ENCODE measurements around the gene LNX1.

Gene LNX1

DNA sequence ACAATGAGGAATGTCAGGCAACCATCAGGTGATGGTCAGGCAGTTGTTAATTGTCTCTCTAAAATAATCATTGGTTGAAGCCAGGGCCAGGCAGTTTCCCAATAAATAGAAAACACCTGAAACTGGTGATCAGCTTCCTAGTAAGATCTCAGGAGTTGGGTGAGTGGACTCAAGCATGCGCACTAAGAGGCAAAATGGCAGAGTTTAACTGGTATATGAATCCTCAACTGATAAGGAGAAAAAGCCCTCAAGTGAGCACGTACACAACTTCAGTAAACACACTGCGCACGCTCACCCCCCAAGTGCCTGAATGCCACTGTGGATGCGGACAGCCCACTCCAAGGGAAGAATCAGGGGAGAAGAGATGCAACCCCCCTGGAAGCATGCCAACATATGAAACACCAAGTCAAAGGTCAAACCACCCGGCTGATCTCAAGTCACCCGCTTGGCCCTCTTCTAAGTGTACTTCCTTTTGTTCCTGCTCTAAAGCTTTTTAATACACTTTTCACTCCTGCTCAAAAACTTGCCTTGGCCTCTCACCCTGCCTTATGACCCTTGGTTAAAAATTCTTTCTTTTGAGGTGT lies 39.9 kb downstream of the LNX1 start:
- no peak for ATAC-seq
- TF ChIP-seq, protein P1, sequence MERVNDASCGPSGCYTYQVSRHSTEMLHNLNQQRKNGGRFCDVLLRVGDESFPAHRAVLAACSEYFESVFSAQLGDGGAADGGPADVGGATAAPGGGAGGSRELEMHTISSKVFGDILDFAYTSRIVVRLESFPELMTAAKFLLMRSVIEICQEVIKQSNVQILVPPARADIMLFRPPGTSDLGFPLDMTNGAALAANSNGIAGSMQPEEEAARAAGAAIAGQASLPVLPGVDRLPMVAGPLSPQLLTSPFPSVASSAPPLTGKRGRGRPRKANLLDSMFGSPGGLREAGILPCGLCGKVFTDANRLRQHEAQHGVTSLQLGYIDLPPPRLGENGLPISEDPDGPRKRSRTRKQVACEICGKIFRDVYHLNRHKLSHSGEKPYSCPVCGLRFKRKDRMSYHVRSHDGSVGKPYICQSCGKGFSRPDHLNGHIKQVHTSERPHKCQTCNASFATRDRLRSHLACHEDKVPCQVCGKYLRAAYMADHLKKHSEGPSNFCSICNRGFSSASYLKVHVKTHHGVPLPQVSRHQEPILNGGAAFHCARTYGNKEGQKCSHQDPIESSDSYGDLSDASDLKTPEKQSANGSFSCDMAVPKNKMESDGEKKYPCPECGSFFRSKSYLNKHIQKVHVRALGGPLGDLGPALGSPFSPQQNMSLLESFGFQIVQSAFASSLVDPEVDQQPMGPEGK (CRISPR knock-in tag; IDR thresholded peaks at IDR 0.05; ENCODE audit: borderline replicate concordance): no peak
- TF ChIP-seq, protein P2, sequence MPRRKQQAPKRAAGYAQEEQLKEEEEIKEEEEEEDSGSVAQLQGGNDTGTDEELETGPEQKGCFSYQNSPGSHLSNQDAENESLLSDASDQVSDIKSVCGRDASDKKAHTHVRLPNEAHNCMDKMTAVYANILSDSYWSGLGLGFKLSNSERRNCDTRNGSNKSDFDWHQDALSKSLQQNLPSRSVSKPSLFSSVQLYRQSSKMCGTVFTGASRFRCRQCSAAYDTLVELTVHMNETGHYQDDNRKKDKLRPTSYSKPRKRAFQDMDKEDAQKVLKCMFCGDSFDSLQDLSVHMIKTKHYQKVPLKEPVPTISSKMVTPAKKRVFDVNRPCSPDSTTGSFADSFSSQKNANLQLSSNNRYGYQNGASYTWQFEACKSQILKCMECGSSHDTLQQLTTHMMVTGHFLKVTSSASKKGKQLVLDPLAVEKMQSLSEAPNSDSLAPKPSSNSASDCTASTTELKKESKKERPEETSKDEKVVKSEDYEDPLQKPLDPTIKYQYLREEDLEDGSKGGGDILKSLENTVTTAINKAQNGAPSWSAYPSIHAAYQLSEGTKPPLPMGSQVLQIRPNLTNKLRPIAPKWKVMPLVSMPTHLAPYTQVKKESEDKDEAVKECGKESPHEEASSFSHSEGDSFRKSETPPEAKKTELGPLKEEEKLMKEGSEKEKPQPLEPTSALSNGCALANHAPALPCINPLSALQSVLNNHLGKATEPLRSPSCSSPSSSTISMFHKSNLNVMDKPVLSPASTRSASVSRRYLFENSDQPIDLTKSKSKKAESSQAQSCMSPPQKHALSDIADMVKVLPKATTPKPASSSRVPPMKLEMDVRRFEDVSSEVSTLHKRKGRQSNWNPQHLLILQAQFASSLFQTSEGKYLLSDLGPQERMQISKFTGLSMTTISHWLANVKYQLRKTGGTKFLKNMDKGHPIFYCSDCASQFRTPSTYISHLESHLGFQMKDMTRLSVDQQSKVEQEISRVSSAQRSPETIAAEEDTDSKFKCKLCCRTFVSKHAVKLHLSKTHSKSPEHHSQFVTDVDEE (CRISPR knock-in tag; IDR thresholded peaks at IDR 0.05): no peak
- TF ChIP-seq ESRRG (CRISPR knock-in tag; IDR thresholded peaks at IDR 0.05) (no peak), BACH2 (CRISPR knock-in tag; IDR thresholded peaks at IDR 0.05; ENCODE audit: borderline replicate concordance) (no peak), RARB (CRISPR knock-in tag; IDR thresholded peaks at IDR 0.05) (no peak), CSDC2 (CRISPR knock-in tag; IDR thresholded peaks at IDR 0.05) (no peak), ZNF565 (CRISPR knock-in tag; conservative IDR thresholded peaks at IDR 0.05; ENCODE audit: low read depth) (no peak), ZC3H10 (CRISPR knock-in tag; IDR thresholded peaks at IDR 0.05) (no peak), ZNF8 (CRISPR knock-in tag; IDR thresholded peaks at IDR 0.05) (no peak), TCF4 (CRISPR knock-in tag; IDR thresholded peaks at IDR 0.05; ENCODE audit: borderline replicate concordance) (no peak), ZNF70 (CRISPR knock-in tag; IDR thresholded peaks at IDR 0.05) (no peak), TOX (CRISPR knock-in tag; IDR thresholded peaks at IDR 0.05; ENCODE audit: borderline replicate concordance) (no peak), ARNTL (CRISPR knock-in tag; IDR thresholded peaks at IDR 0.05; ENCODE audit: borderline replicate concordance, low read depth) (no peak), SNAI2 (CRISPR knock-in tag; IDR thresholded peaks at IDR 0.05) (no peak)
- TF ChIP-seq, protein P3, sequence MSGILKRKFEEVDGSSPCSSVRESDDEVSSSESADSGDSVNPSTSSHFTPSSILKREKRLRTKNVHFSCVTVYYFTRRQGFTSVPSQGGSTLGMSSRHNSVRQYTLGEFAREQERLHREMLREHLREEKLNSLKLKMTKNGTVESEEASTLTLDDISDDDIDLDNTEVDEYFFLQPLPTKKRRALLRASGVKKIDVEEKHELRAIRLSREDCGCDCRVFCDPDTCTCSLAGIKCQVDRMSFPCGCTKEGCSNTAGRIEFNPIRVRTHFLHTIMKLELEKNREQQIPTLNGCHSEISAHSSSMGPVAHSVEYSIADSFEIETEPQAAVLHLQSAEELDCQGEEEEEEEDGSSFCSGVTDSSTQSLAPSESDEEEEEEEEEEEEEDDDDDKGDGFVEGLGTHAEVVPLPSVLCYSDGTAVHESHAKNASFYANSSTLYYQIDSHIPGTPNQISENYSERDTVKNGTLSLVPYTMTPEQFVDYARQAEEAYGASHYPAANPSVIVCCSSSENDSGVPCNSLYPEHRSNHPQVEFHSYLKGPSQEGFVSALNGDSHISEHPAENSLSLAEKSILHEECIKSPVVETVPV (CRISPR knock-in tag; IDR thresholded peaks at IDR 0.05): no peak
- TF ChIP-seq, protein P4, sequence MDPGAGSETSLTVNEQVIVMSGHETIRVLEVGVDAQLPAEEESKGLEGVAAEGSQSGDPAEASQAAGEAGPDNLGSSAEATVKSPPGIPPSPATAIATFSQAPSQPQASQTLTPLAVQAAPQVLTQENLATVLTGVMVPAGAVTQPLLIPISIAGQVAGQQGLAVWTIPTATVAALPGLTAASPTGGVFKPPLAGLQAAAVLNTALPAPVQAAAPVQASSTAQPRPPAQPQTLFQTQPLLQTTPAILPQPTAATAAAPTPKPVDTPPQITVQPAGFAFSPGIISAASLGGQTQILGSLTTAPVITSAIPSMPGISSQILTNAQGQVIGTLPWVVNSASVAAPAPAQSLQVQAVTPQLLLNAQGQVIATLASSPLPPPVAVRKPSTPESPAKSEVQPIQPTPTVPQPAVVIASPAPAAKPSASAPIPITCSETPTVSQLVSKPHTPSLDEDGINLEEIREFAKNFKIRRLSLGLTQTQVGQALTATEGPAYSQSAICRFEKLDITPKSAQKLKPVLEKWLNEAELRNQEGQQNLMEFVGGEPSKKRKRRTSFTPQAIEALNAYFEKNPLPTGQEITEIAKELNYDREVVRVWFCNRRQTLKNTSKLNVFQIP (CRISPR knock-in tag; IDR thresholded peaks at IDR 0.05; ENCODE audit: borderline replicate concordance, low read depth): no peak

DNA sequence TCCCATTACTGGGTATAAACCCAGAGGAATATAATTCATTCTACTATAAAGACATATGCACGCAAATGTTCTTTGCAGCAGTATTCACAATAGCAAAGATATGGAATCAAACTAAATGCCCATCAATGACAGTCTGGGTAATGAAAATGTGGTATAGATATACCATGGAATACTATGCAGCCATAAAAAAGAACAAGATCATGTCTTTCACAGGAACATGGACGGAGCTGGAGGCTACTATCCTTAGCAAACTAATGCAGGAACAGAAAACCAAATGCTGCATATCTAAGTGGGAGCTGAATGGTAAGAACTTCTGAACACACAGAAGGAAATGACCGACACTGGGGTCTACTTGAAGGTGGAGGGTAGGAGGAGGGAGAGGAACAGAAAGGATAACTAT lies 42.6 kb downstream of the LNX1 start:
- ATAC-seq: no peak
- TF ChIP-seq TCF4 (CRISPR knock-in tag; IDR thresholded peaks at IDR 0.05; ENCODE audit: borderline replicate concordance) (no peak), RARB (CRISPR knock-in tag; IDR thresholded peaks at IDR 0.05) (no peak), CSDC2 (CRISPR knock-in tag; IDR thresholded peaks at IDR 0.05) (no peak)
- TF ChIP-seq, protein P3 (CRISPR knock-in tag; IDR thresholded peaks at IDR 0.05): no peak

DNA sequence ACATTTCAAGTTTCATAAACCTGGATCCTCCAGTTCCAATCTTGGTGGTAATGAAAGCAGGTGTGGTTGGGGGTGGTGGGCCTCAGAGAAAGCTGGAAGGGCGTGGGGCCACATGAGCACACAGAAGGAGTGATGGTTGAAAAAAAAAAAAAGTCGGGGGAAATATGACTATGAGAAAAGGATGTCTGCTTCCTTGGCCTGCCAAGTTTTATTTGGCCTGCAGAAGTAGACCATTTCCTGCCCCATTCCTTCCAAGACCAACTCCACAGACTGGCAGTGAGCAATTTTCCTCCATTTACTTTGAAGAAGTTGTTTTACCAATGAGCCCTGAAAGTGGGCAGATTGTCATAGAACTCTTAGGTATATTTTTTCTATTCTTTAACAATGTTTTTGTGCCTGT lies 43.3 kb downstream of the LNX1 start:
- peak; percentile 50; the same call in 2 of the 3 replicates for ATAC-seq
- TF ChIP-seq, protein P4 (CRISPR knock-in tag; IDR thresholded peaks at IDR 0.05; ENCODE audit: borderline replicate concordance, low read depth): no peak
- TF ChIP-seq ZNF8 (CRISPR knock-in tag; IDR thresholded peaks at IDR 0.05) (no peak), PPARA (CRISPR knock-in tag; IDR thresholded peaks at IDR 0.05; ENCODE audit: borderline replicate concordance) (no peak), TOX (CRISPR knock-in tag; IDR thresholded peaks at IDR 0.05; ENCODE audit: borderline replicate concordance) (no peak), ZNF565 (CRISPR knock-in tag; conservative IDR thresholded peaks at IDR 0.05; ENCODE audit: low read depth) (no peak), RARB (CRISPR knock-in tag; IDR thresholded peaks at IDR 0.05) (no peak), TCF4 (CRISPR knock-in tag; IDR thresholded peaks at IDR 0.05; ENCODE audit: borderline replicate concordance) (no peak), ARNTL (CRISPR knock-in tag; IDR thresholded peaks at IDR 0.05; ENCODE audit: borderline replicate concordance, low read depth) (no peak)
- TF ChIP-seq, protein P5, sequence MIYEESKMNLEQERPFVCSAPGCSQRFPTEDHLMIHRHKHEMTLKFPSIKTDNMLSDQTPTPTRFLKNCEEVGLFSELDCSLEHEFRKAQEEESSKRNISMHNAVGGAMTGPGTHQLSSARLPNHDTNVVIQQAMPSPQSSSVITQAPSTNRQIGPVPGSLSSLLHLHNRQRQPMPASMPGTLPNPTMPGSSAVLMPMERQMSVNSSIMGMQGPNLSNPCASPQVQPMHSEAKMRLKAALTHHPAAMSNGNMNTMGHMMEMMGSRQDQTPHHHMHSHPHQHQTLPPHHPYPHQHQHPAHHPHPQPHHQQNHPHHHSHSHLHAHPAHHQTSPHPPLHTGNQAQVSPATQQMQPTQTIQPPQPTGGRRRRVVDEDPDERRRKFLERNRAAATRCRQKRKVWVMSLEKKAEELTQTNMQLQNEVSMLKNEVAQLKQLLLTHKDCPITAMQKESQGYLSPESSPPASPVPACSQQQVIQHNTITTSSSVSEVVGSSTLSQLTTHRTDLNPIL (CRISPR knock-in tag; IDR thresholded peaks at IDR 0.05; ENCODE audit: low read depth): no peak
- TF ChIP-seq, protein P1 (CRISPR knock-in tag; IDR thresholded peaks at IDR 0.05; ENCODE audit: borderline replicate concordance): no peak
